ENCODE data around the gene OR1I1.

DNA sequence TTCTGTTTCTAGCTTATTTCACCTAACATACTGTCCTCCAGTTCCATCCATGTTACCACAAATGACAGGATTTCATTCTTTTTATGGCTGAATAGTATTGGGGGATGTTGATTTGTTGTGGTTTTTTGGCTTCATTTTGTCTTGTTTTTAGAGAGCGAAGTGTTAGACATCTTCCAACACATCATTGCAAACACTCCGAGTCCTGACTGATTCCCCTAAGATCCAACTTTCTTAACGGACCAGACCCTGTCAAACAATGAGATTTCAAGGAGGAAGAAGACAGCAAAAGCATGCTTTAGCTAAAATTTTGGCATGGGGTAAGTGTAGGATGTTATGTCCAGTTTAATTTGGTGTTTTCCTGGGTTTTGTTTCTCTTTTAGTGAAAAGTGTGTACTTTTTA is 36.5 kb upstream of the OR1I1 start:
- TF ChIP-seq CTCF (IDR thresholded peaks at IDR 0.05) (no peak), FOXP4 (CRISPR knock-in tag; IDR thresholded peaks at IDR 0.05) (no peak), NFYB (CRISPR knock-in tag; conservative IDR thresholded peaks at IDR 0.05; ENCODE audit: low read depth) (no peak), EMX1 (CRISPR knock-in tag; IDR thresholded peaks at IDR 0.05) (no peak), FOXP1 (CRISPR knock-in tag; IDR thresholded peaks at IDR 0.05; ENCODE audit: borderline replicate concordance) (no peak), ZNF121 (CRISPR knock-in tag; IDR thresholded peaks at IDR 0.05) (no peak), IRF1 (CRISPR knock-in tag; IDR thresholded peaks at IDR 0.05) (no peak), ATF3 (CRISPR knock-in tag; conservative IDR thresholded peaks at IDR 0.05) (no peak), USF2 (CRISPR knock-in tag; IDR thresholded peaks at IDR 0.05) (no peak), E2F4 (CRISPR knock-in tag; IDR thresholded peaks at IDR 0.05; ENCODE audit: borderline replicate concordance, low read depth) (no peak), CBFB (CRISPR knock-in tag; IDR thresholded peaks at IDR 0.05; ENCODE audit: low read depth) (no peak), JUN (CRISPR knock-in tag; IDR thresholded peaks at IDR 0.05) (no peak), CREB1 (CRISPR knock-in tag; IDR thresholded peaks at IDR 0.05) (no peak)
- TF ChIP-seq, protein P1, sequence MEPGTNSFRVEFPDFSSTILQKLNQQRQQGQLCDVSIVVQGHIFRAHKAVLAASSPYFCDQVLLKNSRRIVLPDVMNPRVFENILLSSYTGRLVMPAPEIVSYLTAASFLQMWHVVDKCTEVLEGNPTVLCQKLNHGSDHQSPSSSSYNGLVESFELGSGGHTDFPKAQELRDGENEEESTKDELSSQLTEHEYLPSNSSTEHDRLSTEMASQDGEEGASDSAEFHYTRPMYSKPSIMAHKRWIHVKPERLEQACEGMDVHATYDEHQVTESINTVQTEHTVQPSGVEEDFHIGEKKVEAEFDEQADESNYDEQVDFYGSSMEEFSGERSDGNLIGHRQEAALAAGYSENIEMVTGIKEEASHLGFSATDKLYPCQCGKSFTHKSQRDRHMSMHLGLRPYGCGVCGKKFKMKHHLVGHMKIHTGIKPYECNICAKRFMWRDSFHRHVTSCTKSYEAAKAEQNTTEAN (CRISPR knock-in tag; IDR thresholded peaks at IDR 0.05), result no peak
